H1 (cell line): ENCODE data around the gene LFNG. TPM values are rescaled to one million over a fixed set of nuclear protein-coding genes. Genes with fewer than 3 reads are reported as not detected.

ENCODE experiments used
- E2F6 ChIP-seq: IDR thresholded peaks from 2 replicates; pipeline ENCODE4 v1.6.1; 2012; ENCODE audit warnings: inconsistent platforms
- EGR1 ChIP-seq: IDR thresholded peaks from 2 replicates; pipeline ENCODE4 v1.6.1; 2011; ENCODE audit warnings: low read depth, low read length, borderline replicate concordance
- polyA plus RNA-seq, 7 experiments: library from polyadenylated mRNA; depleted of rRNA in 3 of 7; stranded (reverse) in 5 of 7; unstranded in 2 of 7; fragments of >200 nt in 5 of 7; fragments of 200-250 nt in 2 of 7; gene quantifications; 1 replicate in 5 of 7; 2 replicates in 1 of 7; 4 replicates in 1 of 7; pipeline versions ENCODE4 v1.2.1 to v1.2.3, GENCODE V29; 2011 to 2013; ENCODE audit warnings: missing spikeins in 2 of 7, mixed read lengths in 2 of 7
- total RNA-seq: library from RNA; stranded (reverse); fragmentation: NEBNext Ultra II Directional; extraction: Animal tissue kit (Norgen Biotek cat#: 25700); gene quantifications from 2 replicates; pipeline ENCODE4 v1.2.1, GENCODE V29; 2021

Gene LFNG
- total and polyA plus RNA-seq, 2 of the 8 experiments (the other 6 are each of a cell fraction or from before 2014, with no cell fraction given) = 31.6 to 35.6 TPM

- TF ChIP-seq EGR1 (no peak), E2F6 (no peak)
These were observed 49.8 kb downstream of the LFNG start (continued) for GRCh38 chr7:2569421-2569820.
